OCI-LY3 (cell line): ENCODE results near the gene CEMIP2.

Experiments used
- EZH2phosphoT487 ChIP-seq: fragments of 200-600 bp; shearing (Covaris generic); IDR thresholded peaks from 2 replicates; pipeline ENCODE4 v1.6.1; 2018; ENCODE audit warnings: antibody characterized with exemption, mixed run types, low read depth
- TF ChIP-seq, protein P1 (sequence below): fragments of 200-600, 300-600 bp; sonication (generic); IDR thresholded peaks from 2 replicates; pipeline ENCODE4 v1.5.1; 2014; ENCODE audit warnings: antibody characterized with exemption, low read length, low read depth

DNA sequence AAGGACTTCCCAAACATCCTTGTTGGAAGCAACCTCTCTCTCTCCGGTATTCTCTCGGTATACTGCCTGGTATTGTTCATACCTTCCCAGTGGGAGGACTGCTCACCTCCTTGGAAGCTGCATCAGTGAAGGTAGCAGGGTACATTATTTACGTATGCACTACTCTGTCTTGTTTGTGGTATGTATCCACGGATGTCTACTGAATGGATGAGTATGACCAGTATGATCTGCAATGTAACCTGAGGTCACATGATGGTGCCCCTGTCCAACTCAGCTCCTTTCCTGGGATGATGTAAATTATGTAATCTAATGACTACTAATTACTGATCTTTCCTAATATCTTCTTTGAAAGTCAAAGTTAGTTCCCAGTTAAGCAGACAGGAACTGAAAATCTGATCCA is 32.1 kb downstream of the CEMIP2 start:
- TF ChIP-seq, protein P1, sequence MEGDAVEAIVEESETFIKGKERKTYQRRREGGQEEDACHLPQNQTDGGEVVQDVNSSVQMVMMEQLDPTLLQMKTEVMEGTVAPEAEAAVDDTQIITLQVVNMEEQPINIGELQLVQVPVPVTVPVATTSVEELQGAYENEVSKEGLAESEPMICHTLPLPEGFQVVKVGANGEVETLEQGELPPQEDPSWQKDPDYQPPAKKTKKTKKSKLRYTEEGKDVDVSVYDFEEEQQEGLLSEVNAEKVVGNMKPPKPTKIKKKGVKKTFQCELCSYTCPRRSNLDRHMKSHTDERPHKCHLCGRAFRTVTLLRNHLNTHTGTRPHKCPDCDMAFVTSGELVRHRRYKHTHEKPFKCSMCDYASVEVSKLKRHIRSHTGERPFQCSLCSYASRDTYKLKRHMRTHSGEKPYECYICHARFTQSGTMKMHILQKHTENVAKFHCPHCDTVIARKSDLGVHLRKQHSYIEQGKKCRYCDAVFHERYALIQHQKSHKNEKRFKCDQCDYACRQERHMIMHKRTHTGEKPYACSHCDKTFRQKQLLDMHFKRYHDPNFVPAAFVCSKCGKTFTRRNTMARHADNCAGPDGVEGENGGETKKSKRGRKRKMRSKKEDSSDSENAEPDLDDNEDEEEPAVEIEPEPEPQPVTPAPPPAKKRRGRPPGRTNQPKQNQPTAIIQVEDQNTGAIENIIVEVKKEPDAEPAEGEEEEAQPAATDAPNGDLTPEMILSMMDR = no peak
- no peak for TF ChIP-seq EZH2phosphoT487
